GM18517 (cell line): ENCODE results near the gene ANGEL1.

Source experiments
- ATAC-seq: cut with Tn5 transposase; IDR thresholded peaks from one replicate; pipeline ENCODE4 v1.9.1; 2021; ENCODE audit warnings: mild to moderate bottlenecking, moderate library complexity; ENCODE audit not compliant: unreplicated experiment

ANGEL1 gene

GRCh38 chr14:76826122-76826521 lies 13.4 kb upstream of the ANGEL1 start, which contains the start of gene LRRC74A:
Gene LRRC74A, plus strand, starts transcription at chr14:76826408. Its CDS starts 290 bp downstream, at chr14:76826698.
- ATAC-seq: no peak

GRCh38 chr14:76820700-76821099 lies 8.0 kb upstream of the ANGEL1 start:
- no peak for ATAC-seq

- no peak for ATAC-seq
These were observed 2.3 kb upstream of the ANGEL1 start for GRCh38 chr14:76814726-76815645.

GRCh38 chr14:76812093-76812421 lies 625 bp downstream of the ANGEL1 start:
- peak; percentile 26 for ATAC-seq

- no peak for ATAC-seq
These were observed 1.1 kb downstream of the ANGEL1 start for GRCh38 chr14:76811561-76811960.

GRCh38 chr14:76810953-76811400 lies 1.7 kb downstream of the ANGEL1 start:
- ATAC-seq: no peak

GRCh38 chr14:76810525-76810924 lies 2.2 kb downstream of the ANGEL1 start:
- ATAC-seq: no peak

GRCh38 chr14:76808990-76809389 lies 3.7 kb downstream of the ANGEL1 start:
- ATAC-seq: no peak

GRCh38 chr14:76808011-76808410 lies 4.7 kb downstream of the ANGEL1 start:
- no peak for ATAC-seq

GRCh38 chr14:76806446-76806845 lies 6.2 kb downstream of the ANGEL1 start:
- ATAC-seq: no peak

GRCh38 chr14:76793956-76794355 lies 18.7 kb downstream of the ANGEL1 start:
- no peak for ATAC-seq

- ATAC-seq: no peak
These were observed 19.4 kb downstream of the ANGEL1 start for GRCh38 chr14:76793324-76793723.

GRCh38 chr14:76792422-76792821 lies 20.3 kb downstream of the ANGEL1 start:
- no peak for ATAC-seq

GRCh38 chr14:76786601-76787000 lies 26.1 kb downstream of the ANGEL1 start:
- ATAC-seq: no peak

- ATAC-seq: no peak
These were observed 27.8 kb downstream of the ANGEL1 start for GRCh38 chr14:76784881-76785280.

GRCh38 chr14:76784266-76784874 lies 28.3 kb downstream of the ANGEL1 start:
- no peak for ATAC-seq

GRCh38 chr14:76782885-76783566 lies 29.7 kb downstream of the ANGEL1 start:
- ATAC-seq: no peak

GRCh38 chr14:76782115-76782884 lies 30.4 kb downstream of the ANGEL1 start:
- ATAC-seq: no peak

- no peak for ATAC-seq
These were observed 31.0 kb downstream of the ANGEL1 start for GRCh38 chr14:76781648-76782051.

- ATAC-seq: no peak
These were observed 31.6 kb downstream of the ANGEL1 start for GRCh38 chr14:76780875-76781647.
